Cardiac fibroblast (primary cell): ENCODE data around the gene PRICKLE2.

Source experiments
- DNase-seq, 2 donors: peaks; one replicate each; pipeline versions ENCODE4 v3.0.0 to v3.0.0-alpha.2; 2010; ENCODE audit warnings: low read depth in 2 of 2
- H3K4me3 ChIP-seq, 2 donors: replicated peaks in 1 of 2; 1 replicate in 1 of 2; 2 replicates in 1 of 2; pipeline ENCODE4 v1.5.1; 2011; ENCODE audit warnings: low read depth in 2 of 2, low read length in 2 of 2, mild to moderate bottlenecking in 2 of 2, moderate library complexity in 1 of 2
- CTCF ChIP-seq: IDR thresholded peaks from one replicate; pipeline ENCODE4 v1.5.1; 2011; ENCODE audit warnings: low read depth, mild to moderate bottlenecking, low read length, inconsistent platforms

Gene PRICKLE2

GRCh38 chr3:64111872-64112271 is 113.4 kb downstream of the PRICKLE2 start:
- no peak for TF ChIP-seq CTCF
- DNase-seq = no peak
- H3K4me3 ChIP-seq = no peak overlapping the region

GRCh38 chr3:64111083-64111482 is 114.2 kb downstream of the PRICKLE2 start:
- H3K4me3 ChIP-seq = no peak overlapping the region
- DNase-seq = no peak
- no peak for TF ChIP-seq CTCF

GRCh38 chr3:64110071-64110470 is 115.2 kb downstream of the PRICKLE2 start:
- no peak for DNase-seq
- no peak for TF ChIP-seq CTCF
- H3K4me3 ChIP-seq = no peak overlapping the region

- no peak for TF ChIP-seq CTCF
- H3K4me3 ChIP-seq = no peak overlapping the region
- DNase-seq = peak in 1 of 2 donors; percentile 24
These were observed 115.8 kb downstream of the PRICKLE2 start for GRCh38 chr3:64109438-64109837.

- no peak for TF ChIP-seq CTCF
- no peak for DNase-seq
- no peak overlapping the region for H3K4me3 ChIP-seq
These were observed 116.4 kb downstream of the PRICKLE2 start for GRCh38 chr3:64108784-64109317.

GRCh38 chr3:64108231-64108630 is 117.0 kb downstream of the PRICKLE2 start:
- no peak overlapping the region for H3K4me3 ChIP-seq
- no peak for DNase-seq
- no peak for TF ChIP-seq CTCF

- DNase-seq = no peak
- H3K4me3 ChIP-seq = no peak overlapping the region
- no peak for TF ChIP-seq CTCF
These were observed 118.1 kb downstream of the PRICKLE2 start for GRCh38 chr3:64107190-64107589.
